ENCODE data around the gene PNMT. TPM values are rescaled to one million over a fixed set of nuclear protein-coding genes. Genes with fewer than 3 reads are reported as not detected.
A peak's percentile ranks its signal among the peaks of the same experiment; 100 is the strongest.

The PNMT gene
- total and polyA plus RNA-seq, 10 donors, result 0.28 to 2.4 (median 0.65) TPM; not detected in 4

DNA sequence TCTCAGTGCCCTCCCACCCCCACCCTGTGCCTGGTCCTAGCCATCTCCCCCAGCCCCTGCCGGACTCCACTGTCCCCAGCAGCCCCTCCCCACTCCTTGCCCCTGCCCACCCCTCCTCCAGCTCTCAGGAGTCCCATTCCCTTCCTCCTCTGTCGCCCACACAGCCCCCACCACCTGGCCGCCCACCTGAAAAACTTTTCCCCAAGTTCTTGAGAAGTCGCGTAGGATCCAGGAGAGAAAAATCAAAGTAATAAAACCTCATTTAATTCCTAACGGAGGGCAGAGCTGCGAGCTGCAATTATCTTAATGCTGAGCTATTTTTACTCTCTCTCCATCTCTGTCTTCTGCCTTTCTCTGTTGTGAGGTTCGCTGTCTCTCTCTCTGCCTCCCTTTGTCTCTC, 43.9 kb upstream of the PNMT start:
- DNase-seq, result no peak
- Histone ChIP-seq H3K9me3 (no peaks in the 10 kb centered on the region), H3K4me3 (no peak overlapping the region), H3K27me3 (replicated peaks in 1 of 7) (peaks cover 0 to 67% (median 35%) of the 10 kb centered on the region in 7 donors), H3K27ac (no peak overlapping the region), H3K36me3 (no peaks in the 10 kb centered on the region), H3K4me1 (peaks cover 0 to 45% (median 32%) of the 10 kb centered on the region in 6 donors)
- TF ChIP-seq, protein P1, sequence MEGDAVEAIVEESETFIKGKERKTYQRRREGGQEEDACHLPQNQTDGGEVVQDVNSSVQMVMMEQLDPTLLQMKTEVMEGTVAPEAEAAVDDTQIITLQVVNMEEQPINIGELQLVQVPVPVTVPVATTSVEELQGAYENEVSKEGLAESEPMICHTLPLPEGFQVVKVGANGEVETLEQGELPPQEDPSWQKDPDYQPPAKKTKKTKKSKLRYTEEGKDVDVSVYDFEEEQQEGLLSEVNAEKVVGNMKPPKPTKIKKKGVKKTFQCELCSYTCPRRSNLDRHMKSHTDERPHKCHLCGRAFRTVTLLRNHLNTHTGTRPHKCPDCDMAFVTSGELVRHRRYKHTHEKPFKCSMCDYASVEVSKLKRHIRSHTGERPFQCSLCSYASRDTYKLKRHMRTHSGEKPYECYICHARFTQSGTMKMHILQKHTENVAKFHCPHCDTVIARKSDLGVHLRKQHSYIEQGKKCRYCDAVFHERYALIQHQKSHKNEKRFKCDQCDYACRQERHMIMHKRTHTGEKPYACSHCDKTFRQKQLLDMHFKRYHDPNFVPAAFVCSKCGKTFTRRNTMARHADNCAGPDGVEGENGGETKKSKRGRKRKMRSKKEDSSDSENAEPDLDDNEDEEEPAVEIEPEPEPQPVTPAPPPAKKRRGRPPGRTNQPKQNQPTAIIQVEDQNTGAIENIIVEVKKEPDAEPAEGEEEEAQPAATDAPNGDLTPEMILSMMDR (IDR thresholded peaks at IDR 0.05 in 8 of 11, conservative IDR thresholded peaks at IDR 0.05 in 3 of 11), result no peak
- TF ChIP-seq POLR2AphosphoS5 (IDR thresholded peaks at IDR 0.05) (no peak), POLR2A (IDR thresholded peaks at IDR 0.05) (no peak)
- 80 to 86% (median 83%) methylated on average over 8 of the region's 8 CpGs for WGBS, 5 donors
- intact Hi-C loops (cut with DNase I; ENCODE audit: low total_unique reads), result loop anchor here (5.0 to 10.0 kb wide), 2 partner anchors 128 to 240 kb away; partner anchors contain the start of genes IKZF3 and ZPBP2

DNA sequence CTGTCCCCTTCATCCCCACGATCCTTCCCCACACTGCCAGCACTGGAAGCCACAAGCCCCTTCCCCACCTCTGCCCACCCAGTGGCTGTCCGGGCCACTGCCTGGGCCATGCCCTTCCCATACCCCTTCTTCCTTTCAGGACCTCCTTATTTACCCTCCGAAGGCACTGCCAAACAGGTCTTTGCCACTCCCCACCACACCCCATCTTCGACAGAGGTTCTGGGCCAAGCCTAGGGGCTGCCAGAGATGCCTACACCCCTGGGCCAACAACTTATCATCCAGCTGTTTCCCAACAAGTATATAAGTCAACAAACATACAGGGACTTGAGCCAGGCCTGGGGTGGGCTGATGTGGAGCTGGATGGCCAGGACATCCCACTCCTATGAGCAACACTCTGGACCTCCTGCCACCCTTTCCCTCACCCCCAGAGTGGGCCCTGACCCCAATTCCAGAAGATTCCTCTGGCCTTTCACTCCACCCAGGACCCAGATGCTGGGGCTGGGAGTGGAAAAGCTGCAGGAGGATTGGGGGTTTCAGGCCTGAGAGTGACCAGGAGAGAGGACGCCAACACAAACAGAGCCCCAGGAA, 43.0 kb upstream of the PNMT start:
- TF ChIP-seq, protein P1 (IDR thresholded peaks at IDR 0.05 in 8 of 11, conservative IDR thresholded peaks at IDR 0.05 in 3 of 11), result no peak
- no peak for TF ChIP-seq POLR2A (IDR thresholded peaks at IDR 0.05)
- no peak for TF ChIP-seq POLR2AphosphoS5 (IDR thresholded peaks at IDR 0.05)
- DNase-seq, result no peak
- H3K36me3 ChIP-seq, result no peaks in the 10 kb centered on the region
- intact Hi-C loops (cut with DNase I; ENCODE audit: low total_unique reads), result loop anchor here (10.0 kb wide), 1 partner anchor 240 kb away; the partner anchor contains the start of genes IKZF3 and ZPBP2
- H3K27me3 ChIP-seq (replicated peaks in 1 of 7), result peaks cover 0 to 75% (median 35%) of the 10 kb centered on the region in 7 donors
- peaks cover 0 to 55% (median 32%) of the 10 kb centered on the region in 6 donors for H3K4me1 ChIP-seq
- no peak overlapping the region for H3K27ac ChIP-seq
- H3K4me3 ChIP-seq, result no peak overlapping the region
- 64 to 87% (median 73%) methylated on average over 4 to 5 of the region's 5 CpGs for WGBS, 5 donors
- H3K9me3 ChIP-seq, result no peaks in the 10 kb centered on the region

DNA sequence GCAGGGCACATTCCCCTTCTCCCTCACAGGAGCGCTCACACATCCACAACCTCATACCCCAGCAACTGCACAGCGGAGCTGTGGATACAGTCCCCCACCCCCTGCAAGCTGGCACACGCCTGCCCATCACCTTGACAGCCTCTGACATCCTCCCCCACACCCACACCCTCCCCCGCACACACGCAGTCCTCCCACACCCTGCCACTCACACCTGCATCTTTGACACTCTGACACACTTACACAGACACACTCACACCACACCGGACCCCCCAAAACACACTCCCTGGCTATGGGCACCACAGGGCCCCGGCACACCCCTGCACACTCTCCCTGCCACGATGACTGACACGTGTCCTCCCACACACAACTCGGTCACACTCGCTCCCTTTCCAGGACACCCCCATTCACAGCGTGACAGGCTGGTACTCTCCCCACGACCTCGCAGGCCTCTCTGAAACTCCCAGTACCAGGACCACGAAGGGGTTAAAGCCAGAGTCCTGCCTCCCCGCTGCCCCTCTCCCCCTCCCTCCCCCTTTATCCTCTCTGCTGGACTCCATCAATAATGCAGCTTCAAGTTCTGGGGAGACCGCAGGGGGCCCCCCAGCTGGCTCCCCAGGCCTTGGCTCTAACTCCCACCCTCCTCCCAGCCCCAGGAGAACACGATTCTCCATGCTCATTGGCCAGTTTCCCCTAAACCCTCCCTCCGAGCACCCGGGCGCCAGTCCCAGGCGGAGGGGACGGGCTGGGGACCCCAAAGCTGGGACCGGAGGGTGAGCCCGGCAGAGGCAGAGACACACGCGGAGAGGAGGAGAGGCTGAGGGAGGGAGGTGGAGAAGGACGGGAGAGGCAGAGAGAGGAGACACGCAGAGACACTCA, 41.8 kb upstream of the PNMT start, which contains the start of gene PPP1R1B:
TSS of gene PPP1R1B (plus strand) at position 782 of the 876 bp plus-strand sequence. CDS start 441 bp downstream, outside the sequence.
- Histone ChIP-seq H3K4me1 (peaks cover 0 to 60% (median 32%) of the 10 kb centered on the region in 6 donors), H3K27ac (no peak within 1 kb of the TSS), H3K36me3 (no peaks in the 10 kb centered on the region), H3K27me3 (replicated peaks in 1 of 7) (peaks cover 0 to 81% (median 35%) of the 10 kb centered on the region in 7 donors), H3K4me3 (peak within 1 kb of the TSS in 5 of 8 donors; percentile 2 to 55 (median 17)), H3K9me3 (no peaks in the 10 kb centered on the region)
- 17 to 22% (median 21%) methylated on average over 29 of the region's 29 CpGs for WGBS, 5 donors
- peak; percentile 63 for DNase-seq
- TF ChIP-seq POLR2AphosphoS5 (IDR thresholded peaks at IDR 0.05) (no peak), POLR2A (IDR thresholded peaks at IDR 0.05) (no peak)
- TF ChIP-seq, protein P1 (IDR thresholded peaks at IDR 0.05 in 8 of 11, conservative IDR thresholded peaks at IDR 0.05 in 3 of 11), result no peak
- intact Hi-C loops (cut with DNase I; ENCODE audit: low total_unique reads), result loop anchor here (10.0 kb wide), 1 partner anchor 238 kb away; the partner anchor contains the start of genes IKZF3 and ZPBP2

Data from spleen (tissue), 11 donors.